GM18508 (cell line): ENCODE results near the gene KDM1A.
A peak's percentile ranks its signal among the peaks of the same experiment; 100 is the strongest.
"Not testable (repeated sequence)": the region's sequence is repeated elsewhere in the genome, so short reads cannot be mapped to it uniquely, and the experiment has no call there.

Experiments used
- ATAC-seq: cut with Tn5 transposase; IDR thresholded peaks from one replicate; pipeline ENCODE4 v1.9.1; 2021; ENCODE audit warnings: moderate number of reproducible peaks; ENCODE audit not compliant: insufficient read depth, unreplicated experiment

KDM1A gene

DNA sequence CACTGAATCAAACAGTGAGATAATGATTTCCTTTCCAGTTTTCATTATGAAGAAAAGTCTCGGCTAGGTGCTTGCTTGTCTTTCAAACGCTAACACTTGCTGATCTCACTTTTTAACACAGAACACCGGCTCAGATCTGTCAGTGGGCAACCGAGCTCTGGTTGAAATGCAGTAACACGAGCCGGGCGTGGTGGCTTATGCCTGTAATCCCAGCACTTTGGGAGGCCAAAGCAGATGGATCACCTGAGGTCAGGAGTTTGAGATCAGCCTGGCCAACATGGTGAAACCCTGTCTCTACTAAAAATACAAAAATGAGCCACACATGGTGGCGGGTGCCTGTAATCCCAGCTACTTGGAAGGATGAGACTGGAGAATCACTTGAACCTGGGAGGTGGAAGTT lies 9.2 kb upstream of the KDM1A start:
- ATAC-seq = not testable (repeated sequence)

GRCh38 chr1:23013657-23014056 lies 5.6 kb upstream of the KDM1A start:
- no peak for ATAC-seq

DNA sequence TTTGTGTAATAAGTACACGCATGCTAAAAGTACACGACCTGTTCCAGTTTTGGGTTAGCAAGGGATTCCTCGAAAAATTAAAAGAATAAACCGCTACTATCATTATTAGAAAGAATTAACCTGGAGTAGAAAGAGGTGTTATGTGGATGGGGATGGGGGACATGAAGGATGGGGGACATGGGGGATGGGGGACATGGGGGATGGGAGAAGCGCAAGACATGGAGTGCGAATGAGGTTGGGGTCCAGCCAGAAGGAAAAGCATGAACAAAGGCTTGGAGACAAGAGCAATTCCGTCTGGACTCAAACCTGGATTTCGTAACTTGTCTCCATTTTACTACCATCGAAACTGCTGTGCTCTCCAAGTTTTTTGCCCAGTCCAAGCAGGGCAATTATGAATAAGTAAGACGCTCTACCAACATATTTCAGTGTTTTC lies 591 bp upstream of the KDM1A start:
- ATAC-seq = peak; percentile 5

- no peak for ATAC-seq
Observed at GRCh38 chr1:23019863-23020625, 776 bp downstream of the KDM1A start.

DNA sequence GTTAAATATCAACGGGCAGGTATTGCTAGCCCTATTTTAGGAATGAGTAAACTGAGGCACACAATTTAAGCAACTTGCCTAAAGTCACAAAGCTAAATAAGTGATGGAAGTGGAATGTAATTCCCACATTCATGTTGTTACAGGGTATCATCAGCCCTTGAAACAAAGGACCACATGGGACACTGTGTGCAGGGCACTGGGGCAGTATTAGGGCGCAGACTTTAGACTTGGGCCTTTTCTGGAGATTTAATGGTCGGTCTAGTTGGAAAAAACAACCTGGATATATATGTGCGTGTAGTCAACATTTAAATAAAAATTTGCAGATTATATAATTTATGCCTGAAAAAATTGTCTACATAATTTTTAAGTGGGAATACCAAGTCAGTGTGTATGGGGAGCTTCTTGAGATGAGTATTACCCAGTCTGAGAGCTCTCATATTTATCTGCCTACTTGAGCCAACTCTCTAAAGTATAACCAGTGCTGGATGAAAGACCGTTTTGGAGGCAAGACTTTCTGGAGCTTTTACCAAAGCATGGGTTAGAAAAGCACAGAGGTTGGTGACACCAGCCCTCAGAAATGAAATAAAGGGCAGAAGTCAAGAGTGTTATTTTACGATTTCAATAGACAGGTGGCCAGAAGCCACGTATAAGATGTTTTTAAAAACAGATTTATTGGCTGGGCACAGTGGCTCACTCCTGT lies 1.6 kb downstream of the KDM1A start:
- ATAC-seq = no peak

- ATAC-seq = no peak
Observed at GRCh38 chr1:23021834-23022233, 2.6 kb downstream of the KDM1A start.

DNA sequence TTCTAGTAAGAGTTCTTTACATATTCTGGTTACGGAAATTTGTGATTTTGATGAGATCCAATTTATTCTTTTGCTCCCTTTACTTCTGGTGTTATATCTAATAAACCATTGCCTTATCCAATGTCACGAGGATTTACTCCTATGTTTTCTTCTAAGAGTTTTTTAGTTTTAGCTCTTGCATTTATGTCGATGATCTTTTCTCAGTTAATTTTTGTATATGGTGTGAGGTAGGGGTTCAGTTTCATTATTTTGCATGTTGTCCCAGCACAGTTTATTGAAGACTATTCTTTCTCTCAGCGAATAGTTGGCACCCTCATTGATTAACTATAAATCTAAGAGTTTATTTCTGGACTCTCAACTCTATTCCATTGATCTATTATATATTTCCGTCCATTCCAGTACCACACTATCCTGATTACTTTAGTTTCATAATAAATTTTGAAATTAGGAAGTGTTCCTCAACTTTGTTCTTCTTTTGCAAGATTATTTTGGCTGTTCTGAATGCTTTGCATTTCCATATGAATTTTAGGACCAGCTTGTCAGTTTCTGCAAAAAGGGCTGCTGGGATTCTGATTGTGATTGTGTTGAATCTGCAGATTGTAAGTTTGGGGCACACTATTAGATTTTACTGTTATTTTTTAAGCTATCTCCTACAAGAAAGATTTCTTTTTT lies 4.0 kb downstream of the KDM1A start:
- ATAC-seq = no peak

- ATAC-seq = no peak
Observed at GRCh38 chr1:23026568-23026967, 7.3 kb downstream of the KDM1A start.

- ATAC-seq = no peak
Observed at GRCh38 chr1:23027352-23027907, 8.2 kb downstream of the KDM1A start.

DNA sequence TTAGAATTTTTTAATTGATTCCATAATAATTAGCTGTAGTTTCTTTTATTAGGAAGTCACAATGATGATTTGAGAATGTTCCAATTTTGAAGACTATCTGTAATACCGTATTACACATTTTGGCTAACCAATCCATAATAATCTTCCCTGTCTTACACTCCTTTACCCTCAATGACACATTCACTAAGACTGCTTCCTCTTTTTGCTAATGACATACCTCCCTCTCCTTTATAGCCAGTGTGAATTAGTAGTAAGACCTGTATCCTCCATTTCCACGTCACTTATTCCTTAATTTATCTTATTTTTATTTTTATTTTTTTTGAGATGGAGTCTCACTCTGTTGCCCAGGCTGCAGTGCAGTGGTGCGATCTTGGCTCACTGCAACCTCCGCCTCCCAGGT lies 10.1 kb downstream of the KDM1A start:
- no peak for ATAC-seq

DNA sequence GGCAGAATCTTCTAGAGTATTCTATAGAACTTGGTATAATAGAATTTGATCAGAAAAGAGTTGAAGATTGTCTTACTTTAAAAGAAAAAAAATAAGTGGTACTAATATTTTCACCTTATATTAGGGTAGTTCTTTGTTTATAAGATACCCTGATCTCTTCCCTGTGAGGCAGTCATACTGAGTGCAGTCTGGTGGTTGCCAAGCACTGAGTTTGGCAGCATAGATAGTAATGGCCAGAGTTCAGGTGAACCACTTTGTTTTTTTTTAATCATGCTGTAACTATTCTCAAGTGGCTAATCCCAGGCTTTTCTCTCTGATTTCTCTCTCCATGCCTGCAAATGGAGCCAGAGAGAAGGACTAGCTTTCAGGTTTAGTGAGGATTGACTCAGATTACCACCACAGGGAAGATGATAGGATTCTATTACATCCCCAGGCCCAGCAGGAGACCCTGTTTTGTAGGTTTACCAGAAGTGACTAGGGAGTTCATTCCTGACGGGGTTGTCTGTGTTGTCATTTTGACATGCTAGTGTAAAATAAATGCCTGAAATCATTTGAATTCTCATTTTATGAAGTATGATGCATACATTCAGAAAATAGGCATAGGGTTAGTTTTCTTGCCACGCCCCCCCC lies 16.7 kb downstream of the KDM1A start:
- ATAC-seq = no peak

DNA sequence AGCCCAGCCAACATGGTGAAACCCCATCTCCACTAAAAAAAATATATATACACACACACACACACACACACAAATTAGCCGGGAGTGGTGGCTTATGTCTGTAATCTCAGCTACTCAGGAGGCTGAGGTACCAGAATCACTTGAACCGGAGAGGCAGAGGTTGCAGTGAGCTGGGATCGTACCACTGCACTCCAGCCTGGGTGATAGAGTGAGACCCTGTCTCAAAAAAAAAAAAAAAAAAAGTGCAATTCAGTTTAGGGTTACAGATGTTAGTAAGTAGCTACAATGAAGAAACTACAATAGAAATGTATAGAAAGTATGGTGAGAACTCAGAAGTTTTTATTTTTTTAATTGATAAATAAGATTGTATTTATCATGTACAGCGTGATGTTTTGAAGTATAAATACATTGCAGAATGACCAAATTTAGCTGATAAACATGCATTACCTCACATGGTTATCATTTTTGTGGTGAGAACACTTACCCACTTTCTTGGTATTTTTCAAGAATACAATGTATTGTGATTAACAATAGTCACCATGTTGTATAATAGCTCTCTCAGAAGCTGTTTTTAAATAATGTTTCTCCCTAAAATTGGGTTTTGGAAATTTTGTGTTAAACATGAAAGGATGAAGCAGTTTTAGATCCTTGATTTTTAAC lies 17.9 kb downstream of the KDM1A start:
- ATAC-seq = no peak

DNA sequence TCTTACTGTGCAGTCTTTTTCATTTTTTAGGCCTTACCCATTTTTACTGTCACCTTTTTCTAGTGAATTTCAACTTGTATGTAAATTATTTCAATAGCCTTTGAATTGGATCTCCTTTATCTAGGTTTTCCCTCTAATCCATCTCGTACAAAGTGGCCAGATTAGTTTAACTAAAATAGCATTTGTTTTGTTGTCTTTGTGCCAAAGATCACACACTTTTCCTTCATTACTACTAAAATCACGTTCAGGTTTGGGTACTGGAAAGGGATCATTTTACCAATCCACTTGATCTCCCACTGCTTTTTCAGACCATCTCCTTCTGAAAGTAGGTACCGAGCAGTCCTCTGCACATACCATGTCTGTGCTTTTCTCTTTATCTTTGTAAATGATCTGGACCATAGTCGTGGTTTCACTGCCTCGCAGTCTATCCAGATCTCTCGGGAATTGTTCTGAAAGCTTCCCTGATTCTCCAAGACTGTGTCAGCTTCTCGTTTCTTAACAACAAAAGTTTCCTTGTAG lies 20.1 kb downstream of the KDM1A start:
- ATAC-seq = no peak

DNA sequence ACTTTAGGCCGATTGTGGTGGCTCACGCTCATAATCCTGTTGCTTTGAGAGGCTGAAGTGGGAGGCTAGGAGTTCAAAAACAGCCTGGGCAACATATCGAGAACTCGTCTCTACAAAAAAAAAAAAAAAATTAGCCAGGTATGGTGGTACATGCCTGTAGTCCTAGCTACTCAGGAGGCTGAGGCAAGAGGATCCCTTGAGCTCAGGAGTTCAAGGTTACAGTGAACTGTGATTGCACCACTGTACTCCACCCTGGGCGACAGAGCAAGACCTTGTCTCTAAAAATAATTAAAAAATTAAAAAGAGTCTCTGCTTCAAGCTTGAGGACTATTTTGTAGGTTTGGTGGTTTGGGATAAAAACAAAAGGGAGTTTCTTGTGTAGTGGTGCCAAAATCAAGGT lies 21.2 kb downstream of the KDM1A start:
- no peak for ATAC-seq

DNA sequence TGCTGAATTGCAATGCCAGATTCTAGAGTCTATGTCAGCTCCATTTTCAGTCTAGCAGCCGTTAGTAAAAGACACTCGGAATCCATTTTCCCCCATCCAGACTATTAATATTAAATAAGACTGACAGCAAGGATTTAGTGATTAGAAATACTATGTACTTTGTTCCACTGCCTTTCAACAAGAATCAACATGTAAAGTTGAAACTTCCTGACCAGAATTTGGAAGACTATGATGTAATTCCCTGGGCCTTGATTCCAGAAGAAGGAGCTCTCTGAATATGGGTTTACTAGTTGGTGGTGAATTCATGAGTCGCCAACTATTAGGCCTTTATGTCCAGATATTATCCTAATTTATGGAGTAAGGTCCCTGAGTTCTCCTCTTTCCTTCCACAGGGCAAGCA lies 24.8 kb downstream of the KDM1A start:
- no peak for ATAC-seq

DNA sequence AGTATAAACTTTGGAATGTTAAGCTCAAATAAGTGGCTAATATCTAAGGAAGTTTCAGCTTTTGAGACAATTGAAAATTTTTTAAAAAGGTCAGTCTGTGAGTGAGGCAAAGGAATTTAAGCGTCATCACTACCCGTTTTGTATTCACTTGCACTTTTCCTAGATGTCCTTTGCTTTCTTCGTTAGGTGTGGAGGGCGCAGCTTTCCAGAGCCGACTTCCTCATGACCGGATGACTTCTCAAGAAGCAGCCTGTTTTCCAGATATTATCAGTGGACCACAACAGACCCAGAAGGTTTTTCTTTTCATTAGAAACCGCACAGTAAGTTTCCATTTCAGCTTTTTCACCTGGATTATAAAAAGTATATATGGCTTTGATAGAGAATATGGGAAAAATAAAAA lies 30.9 kb downstream of the KDM1A start:
- no peak for ATAC-seq

GRCh38 chr1:23051290-23051909 lies 32.1 kb downstream of the KDM1A start:
- no peak for ATAC-seq

DNA sequence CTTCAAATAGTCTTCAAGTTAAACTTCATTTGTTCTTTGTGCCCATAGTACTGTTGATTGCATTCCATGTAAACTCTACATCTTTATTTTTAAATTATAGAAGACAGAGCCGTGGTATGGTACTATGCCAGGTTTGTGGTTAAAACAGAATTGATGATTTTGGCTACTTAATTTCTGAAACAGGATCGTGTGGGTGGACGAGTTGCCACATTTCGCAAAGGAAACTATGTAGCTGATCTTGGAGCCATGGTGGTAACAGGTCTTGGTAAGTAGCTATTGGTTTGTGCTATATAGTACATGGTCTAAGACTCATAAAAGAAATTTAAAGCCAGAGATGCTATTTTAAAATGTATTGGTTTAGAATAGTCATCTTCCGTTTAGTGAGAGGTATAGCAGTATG lies 38.0 kb downstream of the KDM1A start:
- ATAC-seq = no peak

- no peak for ATAC-seq
Observed at GRCh38 chr1:23062271-23062670, 43.0 kb downstream of the KDM1A start.
